ENCODE measurements around the gene COLGALT1. TPM values are rescaled to one million over a fixed set of nuclear protein-coding genes. Genes with fewer than 3 reads are reported as not detected.
A peak's percentile ranks its signal among the peaks of the same experiment; 100 is the strongest.

COLGALT1 gene
- total and polyA plus RNA-seq, 9 of the 15 experiments (the other 6 are each of a cell fraction or from before 2014, with no cell fraction given): 4.9 to 119 (median 82.6) TPM

- TF ChIP-seq NRF1 (conservative IDR thresholded peaks at IDR 0.05 in 1 of 2, IDR thresholded peaks at IDR 0.05 in 1 of 2): peak; percentile 68 to 71
- TF ChIP-seq ZNF644 (tag; IDR thresholded peaks at IDR 0.05; ENCODE audit: low read depth): no peak
- peak; percentile 67; the same call in 1 of the 2 replicates for TF ChIP-seq SMARCA5 (IDR thresholded peaks at IDR 0.05)
- peak; percentile 64 for TF ChIP-seq L3MBTL2 (IDR thresholded peaks at IDR 0.05)
- peak; percentile 19; the same call in 1 of the 2 replicates for TF ChIP-seq ZNF695 (CRISPR knock-in tag; IDR thresholded peaks at IDR 0.05)
- peak; percentile 99 for TF ChIP-seq ZNF239 (CRISPR knock-in tag; IDR thresholded peaks at IDR 0.05)
- TF ChIP-seq ZNF354B (CRISPR knock-in tag; IDR thresholded peaks at IDR 0.05): no peak
- 0 out of 4 replicates have a peak, but pooled peaks of 1 of the 2 experiments have one; percentile 17 for TF ChIP-seq KDM1A (IDR thresholded peaks at IDR 0.05)
- no peak for TF ChIP-seq ZNF146 (CRISPR knock-in tag; IDR thresholded peaks at IDR 0.05; ENCODE audit: unreplicated experiment)
- TF ChIP-seq ZBTB17 (CRISPR knock-in tag; IDR thresholded peaks at IDR 0.05): 0 out of 2 replicates have a peak, but pooled peaks have one; percentile 25
- TF ChIP-seq RBM25 (IDR thresholded peaks at IDR 0.05; ENCODE audit: low read depth, low read length, severe bottlenecking): peak; percentile 59
- TF ChIP-seq YY1 (IDR thresholded peaks at IDR 0.05; ENCODE audit: borderline replicate concordance in 1 of 3, control insufficient read depth in 1 of 3, extremely low read depth in 1 of 3, insufficient read depth in 3 of 3, insufficient read length in 1 of 3, insufficient replicate concordance in 2 of 3, low read depth in 1 of 3, low read length in 2 of 3): peak in 1 of 3 experiments; percentile 8
- TF ChIP-seq E2F6 (IDR thresholded peaks at IDR 0.05; ENCODE audit: borderline replicate concordance in 1 of 2, extremely low read depth in 1 of 2, insufficient read depth in 1 of 2, insufficient read length in 1 of 2, low read depth in 1 of 2, low read length in 1 of 2, poor library complexity in 1 of 2, severe bottlenecking in 1 of 2): peak in 1 of 2 experiments; percentile 8
- TF ChIP-seq POLR2G (IDR thresholded peaks at IDR 0.05; ENCODE audit: low read depth, low read length): peak; percentile 37
- no peak for TF ChIP-seq MYC (IDR thresholded peaks at IDR 0.05; ENCODE audit: low read depth, low read length)
- peak; percentile 23; the same call in 1 of the 2 replicates for TF ChIP-seq MYC (CRISPR knock-in tag; IDR thresholded peaks at IDR 0.05; ENCODE audit: borderline replicate concordance, low read depth)
- peak; percentile 58; the same call in 1 of the 2 replicates for TF ChIP-seq ZBTB33 (CRISPR knock-in tag; IDR thresholded peaks at IDR 0.05)
- TF ChIP-seq SPI1 (IDR thresholded peaks at IDR 0.05; ENCODE audit: borderline replicate concordance, low read depth, low read length): peak; percentile 79
- TF ChIP-seq ZNF311 (CRISPR knock-in tag; IDR thresholded peaks at IDR 0.05): 0 out of 2 replicates have a peak, but pooled peaks have one; percentile 41
- TF ChIP-seq ELF2 (CRISPR knock-in tag; IDR thresholded peaks at IDR 0.05): no peak
- TF ChIP-seq ZNF134 (CRISPR knock-in tag; conservative IDR thresholded peaks at IDR 0.05): peak; percentile 69
- 0 out of 2 replicates have a peak, but pooled peaks have one; percentile 27 for TF ChIP-seq PTBP1 (IDR thresholded peaks at IDR 0.05; ENCODE audit: low read depth, low read length)
- TF ChIP-seq JUN (IDR thresholded peaks at IDR 0.05; ENCODE audit: borderline replicate concordance, low read depth, low read length): no peak
- TF ChIP-seq JUN (CRISPR knock-in tag; IDR thresholded peaks at IDR 0.05; ENCODE audit: borderline replicate concordance): 0 out of 2 replicates have a peak, but pooled peaks have one; percentile 39
- TF ChIP-seq ZNF143 (CRISPR knock-in tag; IDR thresholded peaks at IDR 0.05): 0 out of 2 replicates have a peak, but pooled peaks have one; percentile 63
These were observed 32.2 kb upstream of the COLGALT1 start (continued) for GRCh38 chr19:17522988-17523872.

Data from K562 (cell line).